Measurements from ENCODE around the gene MRPS2. TPM values are rescaled to one million over a fixed set of nuclear protein-coding genes. Genes with fewer than 3 reads are reported as not detected.

Gene MRPS2
- total and polyA plus RNA-seq, 9 of the 15 experiments (the other 6 are each of a cell fraction or from before 2014, with no cell fraction given), result 8.0 to 167 (median 81.3) TPM

GRCh38 chr9:135508211-135508820 lies 7.8 kb downstream of the MRPS2 start (continued):
- no peak for TF ChIP-seq NFRKB (IDR thresholded peaks at IDR 0.05; ENCODE audit: low read depth)
- TF ChIP-seq ZNF239 (CRISPR knock-in tag; IDR thresholded peaks at IDR 0.05), result no peak
- no peak for TF ChIP-seq BCLAF1 (IDR thresholded peaks at IDR 0.05; ENCODE audit: borderline replicate concordance in 1 of 2, control insufficient read depth in 1 of 2, low read depth in 2 of 2, low read length in 1 of 2)
- TF ChIP-seq TAF7 (tag; IDR thresholded peaks at IDR 0.05), result no peak
- no peak for TF ChIP-seq ZNF316 (IDR thresholded peaks at IDR 0.05)

GRCh38 chr9:135509458-135509857 lies 9.0 kb downstream of the MRPS2 start:
- FAIRE-seq, result no peak
- CTCF ChIA-PET (ENCODE audit: low intra/inter-chr PET ratio), result no interaction called here
- no TSS peak for BruUV-seq (replicated peaks)

More at GRCh38 chr9:135509458-135509857, 9.0 kb downstream of the MRPS2 start:
- Histone ChIP-seq H3K9me1 (ENCODE audit: control insufficient read depth, insufficient read depth, low read length) (no peaks in the 10 kb centered on the region), H4K20me1 (replicated peaks; ENCODE audit: control insufficient read depth, insufficient read depth, low read length) (peaks cover 7% of the 10 kb centered on the region), H3K9me3 (replicated peaks; ENCODE audit: control insufficient read depth, insufficient read depth, low read depth, low read length) (no peaks in the 10 kb centered on the region), H3K4me3 (no peak overlapping the region), H3K4me2 (ENCODE audit: insufficient read depth, low read length) (no peak overlapping the region), H3K27ac (ENCODE audit: extremely low read depth, low read depth, low read length) (no peak overlapping the region), H3K36me3 (ENCODE audit: control insufficient read depth, insufficient read depth, low read length) (peaks cover 11% of the 10 kb centered on the region; the same call in 2 of the 3 replicates), H3K79me2 (ENCODE audit: control insufficient read depth, insufficient read depth, low read length) (peaks cover 5% of the 10 kb centered on the region; the same call in 1 of the 3 replicates), H3K4me1 (replicated peaks in 1 of 2; ENCODE audit: control insufficient read depth in 2 of 2, insufficient read depth in 2 of 2, low read length in 2 of 2) (peaks cover 40 to 41% of the 10 kb centered on the region in 2 experiments), H3K9ac (ENCODE audit: insufficient read depth in 1 of 2, low read depth in 2 of 2, low read length in 2 of 2) (no peak overlapping the region), H2AFZ (ENCODE audit: low read depth, low read length) (no peak overlapping the region), H3K27me3 (ENCODE audit: control insufficient read depth in 2 of 2, insufficient read depth in 2 of 2, low read length in 2 of 2) (no peaks in the 10 kb centered on the region)
- intact Hi-C loops (cut with micrococcal nuclease), result no loop called here
- in situ Hi-C loops (cut with MboI), result no loop called here
- TF ChIP-seq ATF2 (CRISPR knock-in tag; IDR thresholded peaks at IDR 0.05) (no peak), ZNF507 (tag; conservative IDR thresholded peaks at IDR 0.05) (peak; percentile 97), ZNF354B (CRISPR knock-in tag; IDR thresholded peaks at IDR 0.05) (peak; percentile 82; the same call in 1 of the 2 replicates)
- ATAC-seq (no peak), DNase-seq (ENCODE audit: extremely low read depth in 1 of 4, low spot score in 3 of 4) (no peak)
- 45% methylated on average over 2 of the region's 2 CpGs for WGBS (ENCODE audit: insufficient coverage, low coverage, missing lambda C conversion rate)
- POLR2A ChIA-PET, result no interaction called here
